ENCODE measurements around the gene SLC2A6.

DNA sequence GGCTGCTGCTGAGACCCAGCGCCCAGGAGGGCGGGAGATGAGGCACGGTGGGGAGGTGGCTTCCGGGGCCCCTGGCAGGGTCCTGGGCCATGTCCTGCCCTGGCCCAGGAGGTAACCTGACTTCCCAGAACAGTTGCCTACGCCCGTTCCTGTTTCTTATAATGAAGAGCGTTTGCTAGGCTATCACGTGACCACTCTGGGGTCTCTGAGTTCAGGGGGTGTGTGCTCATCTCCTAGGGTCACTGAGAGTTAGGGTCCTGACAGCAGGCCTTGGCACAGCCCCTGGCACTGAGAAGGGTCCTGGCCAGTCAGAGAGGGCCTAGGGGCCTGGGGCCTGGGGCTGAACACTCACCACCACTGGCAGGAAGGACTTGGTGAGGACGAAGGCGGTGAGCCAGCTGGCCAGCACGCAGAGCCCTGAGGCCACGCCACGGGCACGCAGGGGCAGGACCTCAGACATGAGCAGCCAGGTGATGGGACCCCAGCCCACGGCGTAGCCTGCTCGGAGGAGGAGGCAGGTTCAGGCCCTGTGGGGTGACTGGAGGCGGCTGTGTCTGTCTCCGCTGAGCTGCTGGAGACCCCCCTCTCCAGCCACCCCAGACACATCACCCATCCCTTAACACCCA, 6.0 kb downstream of the SLC2A6 start:
- TF ChIP-seq, protein P1, sequence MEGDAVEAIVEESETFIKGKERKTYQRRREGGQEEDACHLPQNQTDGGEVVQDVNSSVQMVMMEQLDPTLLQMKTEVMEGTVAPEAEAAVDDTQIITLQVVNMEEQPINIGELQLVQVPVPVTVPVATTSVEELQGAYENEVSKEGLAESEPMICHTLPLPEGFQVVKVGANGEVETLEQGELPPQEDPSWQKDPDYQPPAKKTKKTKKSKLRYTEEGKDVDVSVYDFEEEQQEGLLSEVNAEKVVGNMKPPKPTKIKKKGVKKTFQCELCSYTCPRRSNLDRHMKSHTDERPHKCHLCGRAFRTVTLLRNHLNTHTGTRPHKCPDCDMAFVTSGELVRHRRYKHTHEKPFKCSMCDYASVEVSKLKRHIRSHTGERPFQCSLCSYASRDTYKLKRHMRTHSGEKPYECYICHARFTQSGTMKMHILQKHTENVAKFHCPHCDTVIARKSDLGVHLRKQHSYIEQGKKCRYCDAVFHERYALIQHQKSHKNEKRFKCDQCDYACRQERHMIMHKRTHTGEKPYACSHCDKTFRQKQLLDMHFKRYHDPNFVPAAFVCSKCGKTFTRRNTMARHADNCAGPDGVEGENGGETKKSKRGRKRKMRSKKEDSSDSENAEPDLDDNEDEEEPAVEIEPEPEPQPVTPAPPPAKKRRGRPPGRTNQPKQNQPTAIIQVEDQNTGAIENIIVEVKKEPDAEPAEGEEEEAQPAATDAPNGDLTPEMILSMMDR (conservative IDR thresholded peaks at IDR 0.05; ENCODE audit: low read depth, low read length), result no peak
- TF ChIP-seq EZH2phosphoT487 (IDR thresholded peaks at IDR 0.05; ENCODE audit: borderline replicate concordance, low read length), result no peak

Measured in PC-3 (cell line).